NCI-H2081 (cell line): ENCODE results near the gene ST6GAL1.
"Not testable (repeated sequence)": the region's sequence is repeated elsewhere in the genome, so short reads cannot be mapped to it uniquely, and the experiment has no call there.

Experiments
- DNase-seq, 2 experiments: peaks; one replicate each; lab custom pipeline; 2025; lab: John Stamatoyannopoulos, UW

ST6GAL1 gene

GRCh38 chr3:187023340-187023739 lies 93.0 kb downstream of the ST6GAL1 start:
- not testable (repeated sequence) for DNase-seq

GRCh38 chr3:187024536-187025226 lies 94.4 kb downstream of the ST6GAL1 start:
- DNase-seq: no peak

- DNase-seq: no peak
These were observed 94.9 kb downstream of the ST6GAL1 start for GRCh38 chr3:187025254-187025655.

GRCh38 chr3:187025656-187026316 lies 95.5 kb downstream of the ST6GAL1 start:
- no peak for DNase-seq

- DNase-seq: no peak
These were observed 96.0 kb downstream of the ST6GAL1 start for GRCh38 chr3:187026317-187026670.

GRCh38 chr3:187027531-187028278 lies 97.4 kb downstream of the ST6GAL1 start:
- no peak for DNase-seq

- DNase-seq: no peak
These were observed 101.6 kb downstream of the ST6GAL1 start for GRCh38 chr3:187031934-187032333.

- no peak for DNase-seq
These were observed 106.1 kb downstream of the ST6GAL1 start for GRCh38 chr3:187036394-187036793.

DNA sequence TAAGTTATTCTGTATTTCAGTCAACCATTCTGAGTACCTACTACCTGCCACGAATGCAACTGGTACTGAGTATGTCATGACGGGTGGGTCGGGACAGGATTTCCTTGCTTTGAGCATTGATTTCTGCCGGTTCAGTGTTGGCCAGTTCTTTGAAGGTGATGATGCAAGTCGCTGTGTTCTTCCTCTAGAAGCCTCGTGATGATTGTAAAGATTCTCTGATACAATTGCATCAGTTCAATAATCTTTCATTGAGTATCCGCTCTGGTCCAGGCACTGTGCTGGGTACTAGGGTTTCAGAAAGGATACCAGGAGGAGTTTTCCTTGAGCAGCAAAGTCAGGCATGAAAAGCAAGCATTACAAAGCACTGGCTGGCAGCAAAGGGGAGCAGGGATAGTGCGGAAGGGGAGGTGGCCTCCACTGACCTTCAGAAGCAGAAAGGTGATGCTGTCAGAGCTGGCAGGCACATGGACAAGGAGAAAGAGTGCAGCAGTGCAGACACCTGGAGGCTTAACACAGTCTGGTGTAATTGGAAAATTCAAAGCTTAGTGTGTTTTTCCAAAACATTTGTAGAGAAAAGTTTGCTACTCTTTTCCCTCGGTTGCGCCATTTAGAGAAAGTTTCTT lies 108.9 kb downstream of the ST6GAL1 start:
- no peak for DNase-seq

- no peak for DNase-seq
These were observed 109.5 kb downstream of the ST6GAL1 start for GRCh38 chr3:187039723-187040414.

GRCh38 chr3:187040516-187041361 lies 110.4 kb downstream of the ST6GAL1 start:
- DNase-seq: no peak

DNA sequence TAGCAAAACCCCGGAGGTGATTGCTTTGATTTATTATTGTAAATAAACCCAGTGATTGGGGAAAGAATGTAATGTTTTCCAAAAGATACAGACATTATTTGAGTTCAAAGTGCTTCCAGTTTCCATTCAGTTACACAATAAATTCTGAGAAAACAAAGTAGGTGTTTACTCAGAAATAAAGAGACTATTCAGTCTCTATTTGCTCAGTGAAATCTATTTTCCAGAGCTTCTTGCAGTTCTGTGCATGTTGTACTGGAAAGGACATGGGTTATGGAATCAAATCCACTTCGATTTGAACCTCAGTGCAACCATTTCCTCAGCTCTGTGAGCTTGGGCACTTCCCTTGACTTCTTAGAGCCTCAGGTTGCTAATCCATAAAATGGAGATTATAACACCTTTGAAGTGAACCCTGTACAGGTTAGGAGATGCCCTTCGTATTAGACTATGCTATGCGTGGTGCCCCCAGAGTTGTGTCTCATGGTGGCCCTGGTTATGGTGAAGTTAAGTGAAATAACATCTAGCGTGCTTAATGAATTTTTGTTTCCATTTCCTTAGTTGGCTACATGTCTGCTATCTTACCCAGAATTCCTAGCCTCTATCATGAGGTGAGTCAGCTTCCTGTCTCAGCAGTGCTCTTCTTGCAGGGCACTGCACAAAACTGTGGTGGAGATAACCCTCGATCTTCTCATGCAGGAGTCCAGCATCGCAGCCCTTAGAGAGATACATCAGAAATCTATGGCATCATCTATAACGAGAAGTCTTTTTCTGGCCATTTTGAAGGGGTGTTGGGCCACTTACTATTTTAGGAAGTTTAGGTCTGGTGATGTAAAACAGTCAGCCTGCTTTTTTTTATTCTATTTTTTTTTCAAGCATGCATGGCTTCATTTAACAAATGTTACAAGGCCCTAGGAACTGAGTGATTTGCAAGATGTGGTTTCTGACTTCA lies 111.3 kb downstream of the ST6GAL1 start:
- no peak for DNase-seq

DNA sequence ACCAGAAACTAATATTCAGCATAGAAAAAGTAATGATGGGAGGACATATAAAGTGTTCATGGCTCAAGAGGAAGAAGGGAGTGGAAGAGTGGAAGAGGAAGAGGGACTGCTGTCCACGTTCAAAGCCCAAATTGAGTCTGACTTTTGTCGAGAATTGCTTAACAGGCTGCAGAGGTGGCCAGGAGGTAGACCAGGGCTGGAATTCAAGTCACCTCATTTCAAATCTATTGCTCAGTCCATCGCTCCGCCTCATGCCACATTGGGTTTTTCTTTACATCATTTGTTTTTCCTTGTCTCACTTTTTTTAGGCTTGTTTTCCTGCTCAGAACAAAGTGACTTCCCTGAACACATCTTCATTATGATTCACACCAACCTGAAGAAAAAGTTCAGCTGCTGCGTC lies 112.0 kb downstream of the ST6GAL1 start:
- DNase-seq: no peak

DNA sequence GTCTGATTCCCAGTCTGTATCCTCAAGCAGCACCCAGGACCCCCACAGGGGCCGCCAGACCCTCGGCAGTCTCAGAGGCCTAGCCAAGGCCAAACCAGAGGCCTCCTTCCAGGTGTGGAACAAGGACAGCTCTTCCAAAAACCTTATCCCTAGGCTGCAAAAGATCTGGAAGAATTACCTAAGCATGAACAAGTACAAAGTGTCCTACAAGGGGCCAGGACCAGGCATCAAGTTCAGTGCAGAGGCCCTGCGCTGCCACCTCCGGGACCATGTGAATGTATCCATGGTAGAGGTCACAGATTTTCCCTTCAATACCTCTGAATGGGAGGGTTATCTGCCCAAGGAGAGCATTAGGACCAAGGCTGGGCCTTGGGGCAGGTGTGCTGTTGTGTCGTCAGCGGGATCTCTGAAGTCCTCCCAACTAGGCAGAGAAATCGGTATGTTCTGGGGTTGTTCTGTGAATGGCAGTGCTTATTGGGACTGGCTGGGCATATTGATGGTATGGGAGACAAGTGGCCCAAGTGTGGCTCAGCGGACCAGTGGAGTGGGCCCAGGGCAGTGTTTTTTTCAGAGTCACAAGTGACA lies 112.6 kb downstream of the ST6GAL1 start:
- no peak for DNase-seq

- no peak for DNase-seq
These were observed 113.9 kb downstream of the ST6GAL1 start for GRCh38 chr3:187044206-187044605.

- DNase-seq: no peak
These were observed 114.7 kb downstream of the ST6GAL1 start for GRCh38 chr3:187044867-187045552.

DNA sequence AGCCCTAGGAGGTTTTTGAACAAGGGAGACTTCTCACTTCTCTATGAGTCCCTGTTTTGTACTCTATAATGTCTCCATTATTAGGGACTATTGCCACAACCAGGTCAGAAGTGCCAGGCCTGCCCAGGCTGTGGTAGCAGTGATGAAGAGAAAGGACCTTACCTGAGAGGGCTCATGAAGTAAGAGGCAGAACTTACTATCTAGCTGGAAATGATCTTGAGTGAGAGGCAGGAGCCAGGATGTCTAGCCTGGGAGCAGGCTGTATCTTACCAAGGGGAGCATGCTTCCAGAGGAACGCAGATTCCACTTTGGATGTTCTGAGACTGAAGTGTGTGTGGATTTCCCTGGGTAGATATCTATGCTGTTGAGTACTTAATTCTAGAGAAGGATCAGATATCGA lies 115.7 kb downstream of the ST6GAL1 start:
- DNase-seq: no peak

DNA sequence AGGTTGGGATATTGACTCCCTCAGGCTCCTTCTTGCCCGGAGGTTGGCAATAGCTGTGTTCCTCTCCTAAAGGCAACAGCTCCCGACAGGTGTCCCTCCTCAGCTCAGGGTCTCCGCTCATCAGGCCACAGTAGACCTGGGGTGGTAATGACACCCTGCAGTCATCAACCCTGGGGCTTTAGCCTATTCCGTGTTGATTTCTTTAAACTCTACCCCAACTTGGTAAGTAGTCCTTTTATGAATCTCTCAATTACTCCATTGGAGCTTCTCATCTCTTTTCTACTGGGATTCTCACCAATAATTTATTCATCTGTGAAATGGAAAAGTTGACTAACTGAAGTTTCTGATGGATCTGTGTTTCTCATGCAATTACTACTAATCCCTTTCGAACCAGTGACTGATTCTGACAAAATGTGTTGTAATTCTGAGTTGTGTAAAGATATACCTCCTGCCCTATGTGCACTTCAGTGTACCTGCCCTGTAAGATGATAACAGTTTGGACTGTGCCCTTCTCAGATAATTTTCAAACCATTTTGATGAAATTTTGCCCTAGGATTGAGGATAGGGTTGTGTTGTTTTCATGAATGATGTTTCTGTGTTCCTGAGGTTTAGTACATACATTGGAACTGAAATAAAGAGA lies 119.3 kb downstream of the ST6GAL1 start:
- no peak for DNase-seq

- no peak for DNase-seq
These were observed 120.7 kb downstream of the ST6GAL1 start for GRCh38 chr3:187051066-187051465.
